Activated CD8-positive, alpha-beta memory T cell treated with anti-CD3 and anti-CD28 coated beads for 4 hours (primary cell): ENCODE measurements around the gene SOD3.

ENCODE experiments used
- DNase-seq, 2 donors: peaks; one replicate each; pipeline ENCODE4 v3.0.0-alpha.2; 2020; ENCODE audit warnings: low read depth in 2 of 2

SOD3 gene

DNA sequence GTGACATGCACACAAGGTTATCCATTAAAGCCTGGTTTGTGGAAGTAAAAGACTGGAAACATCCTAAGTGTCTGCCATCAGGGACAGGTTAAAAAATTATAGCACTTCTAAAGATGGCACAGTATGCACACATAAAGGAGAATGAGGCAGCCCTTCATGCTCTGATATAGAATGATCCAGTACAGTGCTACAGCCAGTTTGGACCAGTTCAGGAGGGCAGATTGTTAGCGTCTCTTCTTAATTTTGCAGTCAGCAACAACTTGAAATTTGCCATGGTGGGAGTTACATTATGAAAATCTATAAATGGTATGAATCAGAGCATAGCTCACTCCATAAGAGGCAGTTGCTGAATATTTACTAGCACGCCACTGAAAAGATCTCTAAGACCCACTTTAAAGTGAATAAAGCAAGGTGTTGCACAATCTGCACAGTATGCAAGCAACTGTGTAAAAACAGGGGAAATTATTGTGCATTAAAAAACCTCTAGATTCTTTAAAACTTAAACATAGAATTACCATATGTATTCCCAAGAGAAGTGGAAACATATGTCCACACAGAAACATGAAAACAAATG, 20.3 kb upstream of the SOD3 start:
- no peak for DNase-seq

- no peak for DNase-seq
These were observed 19.6 kb upstream of the SOD3 start for GRCh38 chr4:24775750-24776149.

GRCh38 chr4:24777536-24778463, 17.6 kb upstream of the SOD3 start:
- no peak for DNase-seq

- DNase-seq, result no peak
These were observed 16.7 kb upstream of the SOD3 start for GRCh38 chr4:24778464-24779225.

DNA sequence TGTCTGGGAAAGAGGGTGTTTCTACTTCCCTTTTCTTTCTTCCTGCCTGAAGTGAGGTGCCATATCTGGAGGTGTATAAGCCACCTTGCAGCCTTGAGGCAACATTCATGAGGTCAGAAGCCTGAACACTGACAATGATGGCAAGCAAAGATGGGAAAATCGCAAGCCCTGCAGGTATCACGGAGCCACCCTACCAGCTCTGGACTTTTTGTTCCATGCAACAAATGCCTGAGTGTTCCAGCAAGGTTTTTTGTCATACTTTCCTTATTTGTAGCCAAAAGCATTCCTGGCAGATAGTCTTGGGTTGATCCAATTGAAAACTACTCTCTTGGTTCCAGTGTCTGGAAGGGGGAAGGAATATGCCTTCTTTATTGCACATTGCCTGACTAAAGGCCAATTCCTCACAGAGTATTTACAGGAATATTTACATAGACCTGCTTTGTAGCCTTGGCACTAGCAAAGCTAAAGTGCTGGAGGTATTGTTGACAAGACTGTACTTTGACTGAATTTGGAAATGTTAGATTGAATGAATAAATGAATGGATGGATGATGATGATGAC, 14.4 kb upstream of the SOD3 start:
- DNase-seq, result no peak

DNA sequence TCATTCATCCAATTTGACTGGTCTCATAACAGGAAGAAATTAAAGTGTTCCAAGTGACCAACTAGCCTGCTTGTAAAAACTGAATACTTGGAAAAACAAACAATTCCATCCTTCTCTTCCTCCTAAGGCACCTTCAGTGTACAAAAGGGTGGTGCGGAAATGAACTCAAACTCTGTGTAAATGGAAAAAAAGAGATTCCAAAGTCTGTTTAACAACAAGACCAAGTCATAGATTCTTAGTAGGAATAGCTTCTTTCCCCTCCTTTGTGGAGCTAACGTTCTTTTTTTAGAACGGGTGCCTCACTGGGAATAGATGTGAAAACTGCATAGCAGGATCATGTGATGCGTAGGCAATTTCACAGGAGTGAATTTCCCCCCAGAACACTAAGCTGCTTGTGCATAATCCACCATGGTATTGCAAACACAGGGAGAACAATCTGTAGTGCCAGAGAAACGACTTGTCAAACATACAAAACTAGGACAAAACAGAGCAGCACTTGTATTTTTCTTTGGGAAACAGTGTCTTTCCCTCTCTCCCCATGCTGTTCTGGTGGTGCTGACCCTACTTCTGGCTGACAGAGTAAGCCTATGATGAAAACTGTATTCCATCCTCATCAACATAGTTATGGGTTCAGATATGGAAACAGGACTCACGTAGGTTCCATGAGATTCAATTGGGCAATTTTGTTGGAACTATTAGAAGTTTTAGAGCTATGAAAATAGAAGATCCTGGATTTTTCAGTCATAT, 13.2 kb upstream of the SOD3 start:
- no peak for DNase-seq

DNA sequence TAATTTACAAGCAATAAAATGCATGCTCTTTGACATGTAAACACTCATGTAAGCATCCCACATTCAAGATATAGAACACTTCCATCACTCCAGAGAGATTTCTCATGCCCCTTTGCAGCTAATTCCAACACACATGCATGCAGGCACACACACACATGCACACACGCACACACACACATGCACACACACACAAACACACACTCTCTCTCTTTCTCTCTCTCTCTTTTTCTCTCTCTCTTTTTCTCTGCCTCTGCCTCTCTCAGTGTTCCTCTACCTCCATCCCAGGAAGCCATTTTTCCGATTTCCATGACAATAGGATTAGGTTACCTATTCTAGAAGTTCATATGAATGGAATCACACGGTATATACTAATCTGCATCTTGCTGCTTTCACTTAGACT, 11.9 kb upstream of the SOD3 start:
- no peak for DNase-seq

GRCh38 chr4:24791043-24791442, 4.3 kb upstream of the SOD3 start:
- DNase-seq, result no peak

DNA sequence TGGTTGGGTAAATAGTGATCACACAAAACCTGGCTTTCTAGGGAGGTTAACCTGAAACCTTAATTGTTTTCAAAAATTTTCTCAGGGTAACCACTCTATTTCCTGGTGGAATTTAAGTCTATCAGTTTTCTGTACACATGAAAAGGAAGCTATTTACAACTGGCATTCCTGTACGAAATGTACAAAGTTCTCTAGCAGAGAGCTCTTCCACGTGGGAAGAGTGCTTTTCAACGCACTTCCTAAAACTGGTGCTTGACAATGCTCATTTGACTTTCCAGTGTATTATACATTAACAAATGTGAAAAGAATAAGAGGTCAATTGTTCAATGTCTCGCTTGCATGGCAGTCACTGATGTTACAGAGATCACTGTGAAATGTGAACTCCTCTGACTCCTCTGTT, 2.8 kb upstream of the SOD3 start:
- DNase-seq, result no peak

- no peak for DNase-seq
These were observed 2.0 kb upstream of the SOD3 start for GRCh38 chr4:24793219-24794005.

- DNase-seq, result no peak
These were observed 1.3 kb upstream of the SOD3 start for GRCh38 chr4:24794051-24794450.

- DNase-seq, result no peak
These were observed 893 bp upstream of the SOD3 start for GRCh38 chr4:24794480-24794879.

DNA sequence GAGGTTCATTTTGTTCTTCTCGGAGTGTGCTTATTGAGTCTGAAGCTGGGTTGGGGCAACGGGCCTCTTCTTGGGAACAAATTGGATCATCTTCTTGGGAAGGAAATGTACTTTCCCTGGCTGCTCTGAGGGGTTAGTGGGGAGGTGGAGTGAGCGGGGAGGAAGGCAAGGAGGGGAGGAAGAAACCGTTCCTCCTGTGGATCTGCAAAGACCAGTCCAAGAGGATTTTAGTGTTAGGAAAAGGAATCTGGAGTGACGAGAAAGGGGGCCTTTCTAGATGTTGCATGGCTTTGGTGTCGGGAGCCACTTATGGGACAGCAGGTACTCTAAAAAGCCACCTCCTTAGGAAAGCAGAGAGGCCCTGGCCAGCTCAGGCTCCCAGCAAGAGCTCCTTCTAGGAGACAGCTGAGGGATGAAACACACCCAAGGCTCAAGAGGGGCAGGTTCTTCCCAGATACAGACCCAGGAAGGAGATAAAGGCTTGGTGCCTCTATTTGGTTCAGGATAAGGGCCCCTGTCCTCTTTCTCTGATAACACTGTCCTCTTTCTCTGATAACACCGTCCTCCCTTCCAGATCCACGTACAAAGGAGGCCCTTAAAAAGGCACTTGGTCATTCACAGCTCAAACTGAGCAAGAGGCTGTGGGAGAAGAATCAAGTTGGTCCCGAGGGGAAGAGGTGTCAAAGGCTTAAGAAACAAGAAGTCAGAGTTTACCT, 451 bp downstream of the SOD3 start:
- no peak for DNase-seq

DNA sequence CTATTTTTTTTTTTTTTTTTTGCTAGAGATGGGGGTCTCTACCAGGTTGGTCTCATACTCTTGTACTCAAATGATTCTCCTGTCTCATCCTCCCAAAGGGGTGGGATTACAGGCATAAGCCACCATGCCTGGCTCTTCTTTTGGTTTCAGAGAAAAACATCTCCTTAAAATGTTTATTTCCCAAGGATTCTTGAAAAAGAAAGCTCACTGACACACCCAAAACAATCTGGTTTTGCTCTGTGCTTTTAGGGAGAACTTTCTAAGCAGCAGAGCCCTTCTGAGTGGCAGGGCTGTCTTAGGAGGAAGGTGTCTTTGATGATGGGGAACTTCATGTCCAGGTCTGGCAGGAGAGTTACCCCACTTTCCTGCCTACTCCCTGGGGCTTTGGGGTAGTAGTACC, 1.2 kb downstream of the SOD3 start:
- no peak for DNase-seq

GRCh38 chr4:24798036-24798610, 2.8 kb downstream of the SOD3 start:
- no peak for DNase-seq

DNA sequence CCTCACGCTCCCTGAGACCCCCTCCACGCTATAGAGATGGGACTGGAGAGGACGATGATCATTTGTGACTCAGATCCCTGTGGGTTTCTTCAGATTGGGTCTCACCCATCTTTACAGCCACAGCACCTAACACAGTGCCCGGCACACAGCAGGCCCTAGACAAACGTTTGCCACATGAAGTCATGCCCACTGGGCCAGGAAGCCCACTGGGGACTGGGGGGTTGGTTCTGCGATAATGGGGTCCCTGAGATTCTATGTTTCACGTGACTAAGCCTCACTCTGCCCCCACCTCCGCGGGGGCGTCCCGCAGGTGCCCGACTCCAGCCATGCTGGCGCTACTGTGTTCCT, 3.8 kb downstream of the SOD3 start:
- no peak for DNase-seq

GRCh38 chr4:24799544-24800324, 4.4 kb downstream of the SOD3 start:
- no peak for DNase-seq

- DNase-seq, result no peak
These were observed 5.0 kb downstream of the SOD3 start for GRCh38 chr4:24800325-24800895.
